ENCODE results near the gene PCDH9.

Gene PCDH9

GRCh38 chr13:66430269-66430668 is 799.9 kb downstream of the PCDH9 start:
- H3K4me3 ChIP-seq (ENCODE audit: low read depth, low read length) = no peak overlapping the region
- TF ChIP-seq, protein P1, sequence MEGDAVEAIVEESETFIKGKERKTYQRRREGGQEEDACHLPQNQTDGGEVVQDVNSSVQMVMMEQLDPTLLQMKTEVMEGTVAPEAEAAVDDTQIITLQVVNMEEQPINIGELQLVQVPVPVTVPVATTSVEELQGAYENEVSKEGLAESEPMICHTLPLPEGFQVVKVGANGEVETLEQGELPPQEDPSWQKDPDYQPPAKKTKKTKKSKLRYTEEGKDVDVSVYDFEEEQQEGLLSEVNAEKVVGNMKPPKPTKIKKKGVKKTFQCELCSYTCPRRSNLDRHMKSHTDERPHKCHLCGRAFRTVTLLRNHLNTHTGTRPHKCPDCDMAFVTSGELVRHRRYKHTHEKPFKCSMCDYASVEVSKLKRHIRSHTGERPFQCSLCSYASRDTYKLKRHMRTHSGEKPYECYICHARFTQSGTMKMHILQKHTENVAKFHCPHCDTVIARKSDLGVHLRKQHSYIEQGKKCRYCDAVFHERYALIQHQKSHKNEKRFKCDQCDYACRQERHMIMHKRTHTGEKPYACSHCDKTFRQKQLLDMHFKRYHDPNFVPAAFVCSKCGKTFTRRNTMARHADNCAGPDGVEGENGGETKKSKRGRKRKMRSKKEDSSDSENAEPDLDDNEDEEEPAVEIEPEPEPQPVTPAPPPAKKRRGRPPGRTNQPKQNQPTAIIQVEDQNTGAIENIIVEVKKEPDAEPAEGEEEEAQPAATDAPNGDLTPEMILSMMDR (conservative IDR thresholded peaks at IDR 0.05; ENCODE audit: low read depth, low read length) = no peak
- DNase-seq (ENCODE audit: low read depth) = peak; percentile 45

DNA sequence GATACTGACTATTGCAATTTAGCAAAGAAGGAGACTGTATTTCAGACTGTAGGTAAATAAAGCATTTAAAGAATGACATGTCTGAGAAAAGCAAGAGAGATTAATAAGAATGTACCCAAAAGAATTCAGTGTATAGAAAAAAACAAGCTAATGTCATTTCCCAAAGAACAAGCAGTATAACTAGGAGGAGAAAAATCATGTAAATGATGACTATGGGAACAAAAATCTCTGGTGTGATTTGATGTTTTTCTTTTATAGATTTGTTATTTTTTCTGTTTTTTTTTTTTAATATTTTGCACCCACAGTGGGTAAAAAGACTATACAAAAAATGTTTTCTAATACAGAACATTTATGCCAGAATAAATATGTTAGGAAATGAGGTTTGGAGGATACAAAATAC is 801.0 kb downstream of the PCDH9 start:
- DNase-seq (ENCODE audit: low read depth) = no peak
- H3K4me3 ChIP-seq (ENCODE audit: low read depth, low read length) = no peak overlapping the region
- TF ChIP-seq, protein P1 (conservative IDR thresholded peaks at IDR 0.05; ENCODE audit: low read depth, low read length) = no peak

DNA sequence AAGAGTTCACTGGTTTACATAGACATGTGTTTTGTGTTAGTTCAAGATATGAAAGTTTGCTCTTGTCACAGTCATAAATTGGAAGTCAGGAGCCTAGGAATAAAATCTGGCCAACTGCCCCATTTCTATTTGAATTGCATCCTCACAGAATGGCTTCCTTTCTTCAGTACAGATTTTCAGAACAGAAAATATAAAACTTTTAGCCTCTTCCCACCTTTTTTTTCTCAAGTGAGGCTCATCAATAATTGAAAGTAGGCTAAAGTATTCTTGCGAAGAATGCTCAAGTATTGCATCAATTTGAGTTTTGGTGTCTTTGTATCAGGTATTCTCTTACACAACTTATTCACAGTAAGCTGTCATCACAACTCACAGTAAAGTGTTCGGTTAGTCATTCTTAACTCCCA is 802.7 kb downstream of the PCDH9 start:
- TF ChIP-seq, protein P1 (conservative IDR thresholded peaks at IDR 0.05; ENCODE audit: low read depth, low read length) = no peak
- no peak overlapping the region for H3K4me3 ChIP-seq (ENCODE audit: low read depth, low read length)
- peak; percentile 70 for DNase-seq (ENCODE audit: low read depth)

DNA sequence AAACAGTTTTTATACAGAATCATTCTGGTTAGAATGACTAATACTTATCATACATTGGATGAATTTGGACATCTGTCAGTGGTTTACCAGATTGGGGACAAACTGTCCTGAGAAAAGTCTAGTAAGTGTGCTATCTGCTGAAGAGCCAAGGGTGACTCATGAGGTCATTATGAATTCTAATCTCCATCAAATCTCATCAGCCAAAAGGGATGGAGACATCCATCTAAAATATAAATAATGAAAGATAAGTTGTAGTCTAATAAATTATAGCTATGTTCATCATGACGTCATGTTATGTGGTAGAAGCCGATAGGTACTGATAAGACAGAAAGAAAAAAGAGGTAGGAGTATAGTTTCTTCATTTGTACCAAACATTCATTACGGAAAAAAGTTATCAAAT is 804.4 kb downstream of the PCDH9 start:
- peak; percentile 44 for DNase-seq (ENCODE audit: low read depth)
- no peak overlapping the region for H3K4me3 ChIP-seq (ENCODE audit: low read depth, low read length)
- TF ChIP-seq, protein P1 (conservative IDR thresholded peaks at IDR 0.05; ENCODE audit: low read depth, low read length) = no peak

GRCh38 chr13:66424422-66424821 is 805.7 kb downstream of the PCDH9 start:
- TF ChIP-seq, protein P1 (conservative IDR thresholded peaks at IDR 0.05; ENCODE audit: low read depth, low read length) = no peak
- peak; percentile 82 for DNase-seq (ENCODE audit: low read depth)
- H3K4me3 ChIP-seq (ENCODE audit: low read depth, low read length) = no peak overlapping the region

GRCh38 chr13:66415444-66415843 is 814.7 kb downstream of the PCDH9 start:
- peak; percentile 14 for DNase-seq (ENCODE audit: low read depth)
- no peak overlapping the region for H3K4me3 ChIP-seq (ENCODE audit: low read depth, low read length)
- TF ChIP-seq, protein P1 (conservative IDR thresholded peaks at IDR 0.05; ENCODE audit: low read depth, low read length) = no peak

- peak; percentile 15 for DNase-seq (ENCODE audit: low read depth)
- H3K4me3 ChIP-seq (ENCODE audit: low read depth, low read length) = no peak overlapping the region
- TF ChIP-seq, protein P1 (conservative IDR thresholded peaks at IDR 0.05; ENCODE audit: low read depth, low read length) = no peak
Observed at GRCh38 chr13:66414066-66414800, 815.9 kb downstream of the PCDH9 start.
